ENCODE results near the gene GRB2. TPM values are rescaled to one million over a fixed set of nuclear protein-coding genes. Genes with fewer than 3 reads are reported as not detected.

The GRB2 gene
- total RNA-seq, 1 experiment from 2014 or later, result 148 TPM

- TF ChIP-seq SIN3A (IDR thresholded peaks at IDR 0.05; ENCODE audit: borderline replicate concordance, insufficient read depth, low read depth, low read length) (0 out of 2 replicates have a peak, but pooled peaks have one; percentile 59), CTCF (IDR thresholded peaks at IDR 0.05) (no peak), TCF7L2 (IDR thresholded peaks at IDR 0.05; ENCODE audit: low read depth, low read length) (peak; percentile 36; the same call in 1 of the 2 replicates), REST (IDR thresholded peaks at IDR 0.05; ENCODE audit: insufficient read depth in 1 of 2, low read depth in 2 of 2, low read length in 1 of 2) (no peak), POLR2AphosphoS5 (IDR thresholded peaks at IDR 0.05; ENCODE audit: low read depth, low read length) (peak; percentile 47)
- POLR2A ChIA-PET, result interaction anchor here (0.6 to 1.9 kb wide), 5 partner anchors 8 to 444 kb away, joined by 4 to 14 read pairs (median 6); partner anchors contain the start of genes MRPS7 and SLC25A19
- peaks cover 41% of the 10 kb centered on the region for H3K4me1 ChIP-seq (ENCODE audit: control insufficient read depth, insufficient read depth, low read length)
- no TSS peak for BruUV-seq (replicated peaks)
- intact Hi-C loops (cut with micrococcal nuclease; ENCODE audit: unreplicated experiment) (no loop called here), in situ Hi-C loops (cut with HindIII; ENCODE audit: low pct_unique_long_range_greater_than_20kb, low sequenced_read_pairs) (no loop called here)
- H3K9me3 ChIP-seq (ENCODE audit: control insufficient read depth, insufficient read depth, low read depth, low read length), result no peaks in the 10 kb centered on the region
- DNase-seq (ENCODE audit: low read depth, low spot score), result peak; percentile 35
- CTCF ChIA-PET, result interaction anchor here (0.5 to 2.3 kb wide), 15 partner anchors 8 to 446 kb away, joined by 3 to 21 read pairs (median 4); partner anchors contain the start of genes GGA3, GRB2, MRPS7 and SLC25A19
- peak overlapping the region; percentile 81 to 93 for H3K4me3 ChIP-seq (ENCODE audit: low read depth in 2 of 2, low read length in 2 of 2)
- no peaks in the 10 kb centered on the region for H3K36me3 ChIP-seq (ENCODE audit: control insufficient read depth, insufficient read depth, low read length)
- peak overlapping the region; percentile 88 for H3K27ac ChIP-seq (ENCODE audit: low read length)
- H3K27me3 ChIP-seq (ENCODE audit: control insufficient read depth, insufficient read depth, low read length), result no peaks in the 10 kb centered on the region
- peak; percentile 72 for ATAC-seq
Measured at GRCh38 chr17:75270218-75270965, 135.1 kb downstream of the GRB2 start.

- no peak for ATAC-seq
- intact Hi-C loops (cut with micrococcal nuclease; ENCODE audit: unreplicated experiment) (no loop called here), in situ Hi-C loops (cut with HindIII; ENCODE audit: low pct_unique_long_range_greater_than_20kb, low sequenced_read_pairs) (no loop called here)
- ChIA-PET CTCF (interaction anchor here (0.6 to 2.3 kb wide), 4 partner anchors 15 to 148 kb away, joined by 3 to 11 read pairs (median 6); partner anchors contain the start of gene SLC25A19), POLR2A (interaction anchor here (0.7 to 1.9 kb wide), 2 partner anchors 19 to 156 kb away, joined by 4 to 9 read pairs; partner anchors contain the start of gene SLC25A19)
- peak overlapping the region; percentile 88 for H3K27ac ChIP-seq (ENCODE audit: low read length)
- H3K4me3 ChIP-seq (ENCODE audit: low read depth in 2 of 2, low read length in 2 of 2), result peak overlapping the region; percentile 81 to 93
- no peaks in the 10 kb centered on the region for H3K27me3 ChIP-seq (ENCODE audit: control insufficient read depth, insufficient read depth, low read length)
- TF ChIP-seq SIN3A (IDR thresholded peaks at IDR 0.05; ENCODE audit: borderline replicate concordance, insufficient read depth, low read depth, low read length) (no peak), CTCF (IDR thresholded peaks at IDR 0.05) (no peak), REST (IDR thresholded peaks at IDR 0.05; ENCODE audit: insufficient read depth in 1 of 2, low read depth in 2 of 2, low read length in 1 of 2) (no peak), TCF7L2 (IDR thresholded peaks at IDR 0.05; ENCODE audit: low read depth, low read length) (no peak), POLR2AphosphoS5 (IDR thresholded peaks at IDR 0.05; ENCODE audit: low read depth, low read length) (no peak)
- H3K36me3 ChIP-seq (ENCODE audit: control insufficient read depth, insufficient read depth, low read length), result no peaks in the 10 kb centered on the region
- DNase-seq (ENCODE audit: low read depth, low spot score), result no peak
- H3K4me1 ChIP-seq (ENCODE audit: control insufficient read depth, insufficient read depth, low read length), result peaks cover 41% of the 10 kb centered on the region
- no TSS peak for BruUV-seq (replicated peaks)
- no peaks in the 10 kb centered on the region for H3K9me3 ChIP-seq (ENCODE audit: control insufficient read depth, insufficient read depth, low read depth, low read length)
Measured at GRCh38 chr17:75269844-75270217, 135.6 kb downstream of the GRB2 start.

Measured in Panc1 (cell line).